HepG2 (cell line): Measurements from ENCODE around the gene NUP133. TPM values are rescaled to one million over a fixed set of nuclear protein-coding genes. Genes with fewer than 3 reads are reported as not detected.
A peak's percentile ranks its signal among the peaks of the same experiment; 100 is the strongest.
"Not testable (repeated sequence)": the region's sequence is repeated elsewhere in the genome, so short reads cannot be mapped to it uniquely, and the experiment has no call there.

ENCODE experiments used
- ATAC-seq: fragments of 200-7000 bp; cut with Tn5 transposase; 3 replicates; pipeline ENCODE4 v1.9.1; 2020; ENCODE audit warnings: mild to moderate bottlenecking, moderate library complexity
- BruUV-seq: library from RNA; stranded (reverse); fragments of 400-500 nt; replicated peaks from 2 replicates; lab custom pipeline; 2021; lab: Mats Ljungman, UMichigan
- CTCF ChIA-PET: fragments of 300-600 bp; formaldehyde crosslinking; extraction: SDS; loops from one replicate; lab custom pipeline; 2021; ENCODE audit warnings: low total read pairs, inconsistent platforms, low intra/inter-chr PET ratio; lab: Yijun Ruan, JAX
- POLR2A ChIA-PET: fragments of 350-600 bp; sonication (Branson Sonifier 250); formaldehyde crosslinking; loops from one replicate; lab custom pipeline; 2020; ENCODE audit warnings: antibody characterized with exemption, inconsistent platforms; lab: Yijun Ruan, JAX
- DNase-seq: peaks from one replicate; pipeline ENCODE4 v3.0.0-alpha.2; 2015; ENCODE audit warnings: low spot score
- FAIRE-seq: peaks from 3 replicates; lab custom pipeline; 2011; peaks lifted over from hg19 to GRCh38; lab: Jason Lieb, UNC
- H2AFZ ChIP-seq: one replicate; pipeline ENCODE4 v1.6.1; 2011; ENCODE audit warnings: low read length, inconsistent platforms
- H3K27ac ChIP-seq: fragments of 300-600 bp; 3 replicates; pipeline ENCODE4 v1.8.0; 2011; ENCODE audit warnings: mixed run types, mild to moderate bottlenecking, mixed read lengths, low read length, inconsistent platforms; ENCODE audit not compliant: insufficient read depth; ENCODE audit errors: extremely low read length
- H3K27me3 ChIP-seq, 2 experiments: fragments of 200-600 bp in 1 of 2; 2 replicates in 1 of 2; 3 replicates in 1 of 2; pipeline versions ENCODE4 v1.6.0 to v1.8.0; 2011; ENCODE audit warnings: low read length in 2 of 2, mild to moderate bottlenecking in 2 of 2, moderate library complexity in 2 of 2, inconsistent platforms in 1 of 2; ENCODE audit not compliant: insufficient read depth in 2 of 2, control insufficient read depth in 1 of 2
- H3K36me3 ChIP-seq, 2 experiments: fragments of 200-600 bp in 1 of 2; replicated peaks in 1 of 2; 2 replicates in 1 of 2; 3 replicates in 1 of 2; pipeline versions ENCODE4 v1.5.1 to v1.8.0; 2011; ENCODE audit warnings: low read length in 2 of 2, inconsistent platforms in 1 of 2; ENCODE audit not compliant: insufficient read depth in 2 of 2, control insufficient read depth in 1 of 2
- H3K4me1 ChIP-seq: 2 replicates; pipeline ENCODE4 v1.5.1; 2012; ENCODE audit warnings: low read length, inconsistent platforms; ENCODE audit not compliant: insufficient read depth
- H3K4me2 ChIP-seq: 2 replicates; pipeline ENCODE4 v1.6.0; 2011; ENCODE audit warnings: low read depth, low read length, inconsistent platforms
- H3K4me3 ChIP-seq, 3 experiments: fragments of 200-600 bp in 1 of 3; sonication (generic), shearing (Covaris generic) in 1 of 3; replicated peaks in 1 of 3; 2 replicates each; pipeline ENCODE4 v1.5.1; 2011 to 2016; ENCODE audit warnings: low read length in 3 of 3, inconsistent platforms in 2 of 3, low read depth in 2 of 3, mild to moderate bottlenecking in 2 of 3, control low read depth in 1 of 3, mixed read lengths in 1 of 3; ENCODE audit not compliant: insufficient read depth in 1 of 3
- H3K79me2 ChIP-seq: one replicate; pipeline ENCODE4 v1.6.1; 2011; ENCODE audit warnings: low read length, inconsistent platforms; ENCODE audit not compliant: insufficient read depth
- H3K9ac ChIP-seq: 2 replicates; pipeline ENCODE4 v1.6.0; 2011; ENCODE audit warnings: mild to moderate bottlenecking, low read depth, low read length, inconsistent platforms; ENCODE audit not compliant: insufficient read depth
- H3K9me3 ChIP-seq: 2 replicates; pipeline ENCODE4 v1.5.1; 2012; ENCODE audit warnings: mild to moderate bottlenecking, low read length
- H4K20me1 ChIP-seq: 2 replicates; pipeline ENCODE4 v1.6.0; 2011; ENCODE audit warnings: inconsistent platforms, mild to moderate bottlenecking, low read length, moderate library complexity; ENCODE audit not compliant: insufficient read depth
- BCL6 ChIP-seq: IDR thresholded peaks from 2 replicates; pipeline ENCODE4 v1.6.1; 2016; ENCODE audit warnings: missing genetic modification reagents, missing compliant biosample characterization
- HNF4G ChIP-seq, 2 experiments: sonication (generic) in 1 of 2; formaldehyde crosslinking in 1 of 2; IDR thresholded peaks; 2 replicates each; pipeline versions ENCODE4 v1.4.0 to v1.6.1; 2011 to 2020; ENCODE audit warnings: borderline replicate concordance in 2 of 2, low read depth in 2 of 2, mild to moderate bottlenecking in 2 of 2, low read length in 1 of 2, missing genetic modification reagents in 1 of 2, moderate library complexity in 1 of 2
- SMYD3 ChIP-seq: sonication (generic); formaldehyde crosslinking; IDR thresholded peaks from 2 replicates; pipeline ENCODE4 v1.8.1; 2023; ENCODE audit warnings: mild to moderate bottlenecking, missing genetic modification reagents
- SRSF9 ChIP-seq: fragments of 200-400 bp; formaldehyde crosslinking; IDR thresholded peaks from 2 replicates; pipeline ENCODE4 v1.6.1; 2018; ENCODE audit warnings: borderline replicate concordance, mild to moderate bottlenecking, low read depth, low read length; ENCODE audit not compliant: insufficient read depth, poor library complexity, severe bottlenecking
- SSRP1 ChIP-seq: IDR thresholded peaks from 2 replicates; pipeline ENCODE4 v1.6.1; 2016; ENCODE audit warnings: control low read depth
- ZFP36L2 ChIP-seq: sonication (generic); formaldehyde crosslinking; IDR thresholded peaks from 2 replicates; pipeline ENCODE4 v1.4.0; 2020; ENCODE audit warnings: missing genetic modification reagents
- ZNF20 ChIP-seq: sonication (generic); formaldehyde crosslinking; IDR thresholded peaks from 2 replicates; pipeline ENCODE4 v1.4.0; 2020; ENCODE audit warnings: mild to moderate bottlenecking, moderate library complexity, missing genetic modification reagents
- ZNF607 ChIP-seq: sonication (generic); formaldehyde crosslinking; IDR thresholded peaks from 2 replicates; pipeline ENCODE4 v1.5.1; 2020; ENCODE audit warnings: missing genetic modification reagents, mild to moderate bottlenecking, borderline replicate concordance
- WGBS: methylation state at CpG from one replicate; pipeline ENCODE4 v1.1.6; 2017; ENCODE audit warnings: low lambda C conversion rate; 5-methylcytosine and 5-hydroxymethylcytosine counted together
- in situ Hi-C: cut with HindIII; loops from 2 replicates; pipeline ENCODE4 v1.10.0; 2017; ENCODE audit warnings: low pct_unique_long_range_greater_than_20kb; ENCODE audit not compliant: extremely low pct_ligation_motif_present
- intact Hi-C: fragments of 100-400 bp; cut with micrococcal nuclease; formaldehyde crosslinking; loops from one replicate; pipeline ENCODE4 v1.10.0; 2022; ENCODE audit not compliant: unreplicated experiment
- polyA plus RNA-seq, 8 experiments: library from polyadenylated mRNA; depleted of rRNA in 3 of 8; stranded (reverse) in 7 of 8; unstranded in 1 of 8; fragments of >200 nt; fragmentation: Illumina TruSeq in 4 of 8; extraction: Trizol in 4 of 8; gene quantifications; 2 replicates each; pipeline versions ENCODE4 v1.2.1 to v1.2.3, GENCODE V29; 2011 to 2016; ENCODE audit warnings: low read depth in 4 of 8, missing spikeins in 1 of 8, mixed read lengths in 1 of 8; ENCODE audit not compliant: insufficient read depth in 1 of 8
- total RNA-seq, 5 experiments: library from RNA; depleted of rRNA; stranded (reverse); fragments of >200 nt; fragmentation: Illumina TruSeq; extraction: Trizol; gene quantifications; 2 replicates each; pipeline ENCODE4 v1.2.3, GENCODE V29; 2016; ENCODE audit warnings: low read depth in 1 of 5

NUP133 gene
- total and polyA plus RNA-seq, 2 of the 13 experiments (the other 11 are each of a cell fraction or from before 2014, with no cell fraction given) = 17.7 to 45.6 TPM

- ATAC-seq (no peak), DNase-seq (no peak), FAIRE-seq (no peak)
- H3K36me3 ChIP-seq = no peaks in the 10 kb centered on the region
- intact Hi-C loops = no loop called here
- POLR2A ChIA-PET = interaction anchor here (1.4 kb wide), 1 partner anchor 12 kb away, joined by 8 read pairs; no protein-coding TSS in a partner anchor
- no peak overlapping the region for H2AFZ ChIP-seq
- no peak overlapping the region for H3K27ac ChIP-seq
- in situ Hi-C loops = no loop called here
- no peaks in the 10 kb centered on the region for H3K9me3 ChIP-seq
- no peak overlapping the region for H3K4me2 ChIP-seq
- CTCF ChIA-PET = no interaction called here
- H3K27me3 ChIP-seq = peaks cover 1 to 8% of the 10 kb centered on the region in 2 experiments; a peak in 3 of 5 replicates
- H3K9ac ChIP-seq = no peak overlapping the region
- no peaks in the 10 kb centered on the region for H4K20me1 ChIP-seq
- WGBS = 23% methylated on average over 5 of the region's 5 CpGs
- no peak overlapping the region for H3K4me3 ChIP-seq
- no TSS peak for BruUV-seq
- no peaks in the 10 kb centered on the region for H3K79me2 ChIP-seq
- peaks cover 10% of the 10 kb centered on the region for H3K4me1 ChIP-seq
- TF ChIP-seq SSRP1 (CRISPR knock-in tag) = no peak
- no peak for TF ChIP-seq ZNF607
- TF ChIP-seq ZFP36L2 (CRISPR knock-in tag) = no peak
- no peak for TF ChIP-seq SRSF9
- no peak for TF ChIP-seq HNF4G (IDR thresholded peaks at IDR 0.05; ENCODE audit: borderline replicate concordance, low read depth, low read length)
- TF ChIP-seq HNF4G (CRISPR knock-in tag; IDR thresholded peaks at IDR 0.05; ENCODE audit: borderline replicate concordance, low read depth) = no peak
Observed at GRCh38 chr1:229397762-229398161, 110.4 kb downstream of the NUP133 start.

GRCh38 chr1:229396585-229397206, 111.4 kb downstream of the NUP133 start:
- no peak for FAIRE-seq
- Histone ChIP-seq H3K4me3 (no peak overlapping the region), H3K27me3 (peaks cover 1 to 8% of the 10 kb centered on the region in 2 experiments; a peak in 3 of 5 replicates), H2AFZ (no peak overlapping the region), H3K4me2 (no peak overlapping the region), H3K36me3 (no peaks in the 10 kb centered on the region), H4K20me1 (no peaks in the 10 kb centered on the region), H3K9me3 (no peaks in the 10 kb centered on the region), H3K4me1 (no peaks in the 10 kb centered on the region; the same call in 1 of the 2 replicates), H3K79me2 (no peaks in the 10 kb centered on the region), H3K27ac (no peak overlapping the region), H3K9ac (no peak overlapping the region)
- in situ Hi-C loops = no loop called here
- no peak for ATAC-seq
- no TSS peak for BruUV-seq
- CTCF ChIA-PET = no interaction called here
- intact Hi-C loops = no loop called here
- 23% methylated on average over 11 of the region's 11 CpGs for WGBS
- POLR2A ChIA-PET = interaction anchor here (1.4 kb wide), 1 partner anchor 13 kb away, joined by 8 read pairs; no protein-coding TSS in a partner anchor
- TF ChIP-seq ZNF20 (CRISPR knock-in tag) (no peak), BCL6 (CRISPR knock-in tag) (peak; percentile 43; the same call in 1 of the 2 replicates), SMYD3 (CRISPR knock-in tag) (no peak)
- DNase-seq = no peak

- in situ Hi-C loops, H3K4me3 ChIP-seq, H3K9me3 ChIP-seq, H2AFZ ChIP-seq, H3K4me2 ChIP-seq, H3K36me3 ChIP-seq, ATAC-seq, H3K9ac ChIP-seq, BruUV-seq, DNase-seq, POLR2A ChIA-PET, FAIRE-seq, CTCF ChIA-PET, H3K4me1 ChIP-seq, H3K79me2 ChIP-seq, H3K27ac ChIP-seq, H4K20me1 ChIP-seq, intact Hi-C loops: not testable (repeated sequence)
- H3K27me3 ChIP-seq = peaks cover 1 to 21% of the 10 kb centered on the region in 2 experiments; a peak in 3 of 5 replicates
- 63% methylated on average over 5 of the region's 5 CpGs for WGBS
Observed at GRCh38 chr1:229394517-229394916, 113.6 kb downstream of the NUP133 start.
